ENCODE data around the gene CCDC17. TPM values are rescaled to one million over a fixed set of nuclear protein-coding genes. Genes with fewer than 3 reads are reported as not detected.

The CCDC17 gene
- polyA plus RNA-seq, 2 of the 4 experiments (the other 2 are of a cell fraction): 0.26 to 0.50 TPM

- DNase-seq (ENCODE audit: low read depth in 1 of 2, low spot score in 1 of 2): no peak
- ATAC-seq: no peak
- Histone ChIP-seq H3K9me3 (no peaks in the 10 kb centered on the region), H3K27ac (no peak overlapping the region), H3K4me3 (no peak overlapping the region), H3K4me2 (no peak overlapping the region), H3K4me1 (no peaks in the 10 kb centered on the region)
- 91% methylated on average over 12 of the region's 12 CpGs for WGBS (ENCODE audit: missing lambda C conversion rate)
- POLR2A ChIA-PET: no interaction called here
- TF ChIP-seq EHF (CRISPR knock-in tag; IDR thresholded peaks at IDR 0.05): no peak
- 0 out of 4 replicates have a peak, but pooled peaks of 1 of the 2 experiments have one; percentile 18 for TF ChIP-seq CEBPB (IDR thresholded peaks at IDR 0.05)
- FAIRE-seq: no peak
- CTCF ChIA-PET: interaction anchor here (1.2 to 2.5 kb wide), 2 partner anchors 8 to 11 kb away, joined by 3 to 5 read pairs; no protein-coding TSS in a partner anchor
Measured at GRCh38 chr1:45654540-45655280, 30.9 kb upstream of the CCDC17 start.

- no peak overlapping the region for H3K4me3 ChIP-seq
- no peak for ATAC-seq
- ChIA-PET POLR2A (no interaction called here), CTCF (interaction anchor here (1.2 kb wide), 1 partner anchor 8 kb away, joined by 3 read pairs; no protein-coding TSS in a partner anchor)
- no peak overlapping the region for H3K27ac ChIP-seq
- no peak for TF ChIP-seq HOXB5 (CRISPR knock-in tag; IDR thresholded peaks at IDR 0.05)
- no peak for TF ChIP-seq EHMT2 (IDR thresholded peaks at IDR 0.05; ENCODE audit: low read depth)
- TF ChIP-seq FOSL2 (IDR thresholded peaks at IDR 0.05): no peak
- no peak for TF ChIP-seq FOSL2 (CRISPR knock-in tag; IDR thresholded peaks at IDR 0.05)
- TF ChIP-seq HOXA7 (CRISPR knock-in tag; IDR thresholded peaks at IDR 0.05): no peak
- TF ChIP-seq PHF8 (IDR thresholded peaks at IDR 0.05; ENCODE audit: borderline replicate concordance, low read depth): no peak
- no peak for TF ChIP-seq MAZ (IDR thresholded peaks at IDR 0.05; ENCODE audit: borderline replicate concordance, low read depth, low read length)
- no peak for TF ChIP-seq NR3C1 (IDR thresholded peaks at IDR 0.05)
- no peak for TF ChIP-seq ESRRA (IDR thresholded peaks at IDR 0.05; ENCODE audit: borderline replicate concordance, low read length)
- TF ChIP-seq JUNB (IDR thresholded peaks at IDR 0.05): no peak
- TF ChIP-seq HDAC2 (IDR thresholded peaks at IDR 0.05): no peak
- no peak for TF ChIP-seq BHLHE40 (IDR thresholded peaks at IDR 0.05; ENCODE audit: low read depth, low read length)
- no peak for TF ChIP-seq ELK1 (IDR thresholded peaks at IDR 0.05; ENCODE audit: low read depth, low read length)
- no peak for TF ChIP-seq CBX2 (IDR thresholded peaks at IDR 0.05; ENCODE audit: borderline replicate concordance, low read depth)
- no peak for TF ChIP-seq HES2 (IDR thresholded peaks at IDR 0.05)
- no peaks in the 10 kb centered on the region for H3K9me3 ChIP-seq
- DNase-seq (ENCODE audit: low read depth in 1 of 2, low spot score in 1 of 2): no peak
- 95% methylated on average over 9 of the region's 9 CpGs for WGBS (ENCODE audit: missing lambda C conversion rate)
- no peak overlapping the region for H3K4me2 ChIP-seq
- FAIRE-seq: no peak
- peaks cover 7% of the 10 kb centered on the region; the same call in 1 of the 3 replicates for H3K4me1 ChIP-seq
Measured at GRCh38 chr1:45647248-45648021, 23.6 kb upstream of the CCDC17 start.

GRCh38 chr1:45644661-45645060 is 20.8 kb upstream of the CCDC17 start:
- Histone ChIP-seq H3K4me3 (no peak overlapping the region), H3K27ac (no peak overlapping the region), H3K9me3 (no peaks in the 10 kb centered on the region), H3K4me1 (peaks cover 7% of the 10 kb centered on the region; the same call in 1 of the 3 replicates), H3K4me2 (no peak overlapping the region)
- DNase-seq (ENCODE audit: low read depth in 1 of 2, low spot score in 1 of 2) (no peak), ATAC-seq (no peak), FAIRE-seq (no peak)
- TF ChIP-seq MAFK (IDR thresholded peaks at IDR 0.05; ENCODE audit: partially characterized antibody) (no peak), HEYL (CRISPR knock-in tag; IDR thresholded peaks at IDR 0.05) (no peak), RCOR1 (IDR thresholded peaks at IDR 0.05; ENCODE audit: low read depth, low read length) (no peak), ZFP36 (IDR thresholded peaks at IDR 0.05; ENCODE audit: borderline replicate concordance, partially characterized antibody) (no peak), POLR2AphosphoS2 (conservative IDR thresholded peaks at IDR 0.05; ENCODE audit: low read length) (no peak), TFCP2L1 (CRISPR knock-in tag; IDR thresholded peaks at IDR 0.05) (no peak), HMGXB4 (CRISPR knock-in tag; IDR thresholded peaks at IDR 0.05; ENCODE audit: borderline replicate concordance) (no peak), PHF8 (IDR thresholded peaks at IDR 0.05; ENCODE audit: borderline replicate concordance, low read depth) (no peak), FOSB (CRISPR knock-in tag; IDR thresholded peaks at IDR 0.05) (no peak), POLR2A (IDR thresholded peaks at IDR 0.05; ENCODE audit: low read length) (no peak), ATOH8 (CRISPR knock-in tag; IDR thresholded peaks at IDR 0.05; ENCODE audit: low read depth) (no peak), CBX2 (IDR thresholded peaks at IDR 0.05; ENCODE audit: borderline replicate concordance, low read depth) (no peak), CHD4 (IDR thresholded peaks at IDR 0.05; ENCODE audit: borderline replicate concordance) (no peak), HOXB5 (CRISPR knock-in tag; IDR thresholded peaks at IDR 0.05) (no peak), SREBF2 (IDR thresholded peaks at IDR 0.05) (no peak), JUNB (IDR thresholded peaks at IDR 0.05) (no peak)
- 97% methylated on average over 2 of the region's 2 CpGs for WGBS (ENCODE audit: missing lambda C conversion rate)
- ChIA-PET CTCF (interaction anchor here (1.6 to 1.8 kb wide), 4 partner anchors 9 to 237 kb away, joined by 4 to 5 read pairs (median 4); no protein-coding TSS in a partner anchor), POLR2A (no interaction called here)

Measured in A549 (cell line).